A549 (cell line): ENCODE data around the gene CABP5. TPM values are rescaled to one million over a fixed set of nuclear protein-coding genes. Genes with fewer than 3 reads are reported as not detected.

Experiments used
- ATAC-seq, 2 experiments: fragments of 200-7000 bp in 1 of 2; fragments of >200 bp in 1 of 2; cut with Nextera tagmentation in 1 of 2; cut with Tn5 transposase in 1 of 2; 3 replicates each; pipeline versions ENCODE4 v1.8.0 to v1.9.1; 2018 to 2020; ENCODE audit warnings: mild to moderate bottlenecking in 1 of 2, moderate library complexity in 1 of 2
- CTCF ChIA-PET: fragments of 300-600 bp; sonication (Branson Sonifier 250); formaldehyde crosslinking; extraction: SDS; loops from one replicate; lab custom pipeline; 2021; ENCODE audit warnings: antibody characterized with exemption, inconsistent platforms; lab: Yijun Ruan, JAX
- POLR2A ChIA-PET: fragments of 350-600 bp; formaldehyde crosslinking; extraction: SDS; loops from one replicate; lab custom pipeline; 2021; ENCODE audit warnings: antibody characterized with exemption, inconsistent platforms; lab: Yijun Ruan, JAX
- DNase-seq, 2 experiments: peaks; one replicate each; pipeline versions ENCODE4 v3.0.0 to v3.0.0-alpha.2; 2011 to 2016; ENCODE audit warnings: low read depth in 1 of 2, low spot score in 1 of 2
- FAIRE-seq: peaks from 2 replicates; lab custom pipeline; 2011; peaks lifted over from hg19 to GRCh38; lab: Jason Lieb, UNC
- H3K27ac ChIP-seq, 2 experiments: fragments of >200 bp; sonication (Bioruptor Twin); formaldehyde crosslinking; 3 replicates each; pipeline ENCODE4 v1.5.1; 2016 to 2017
- H3K4me1 ChIP-seq: fragments of >200 bp; sonication (Bioruptor Twin); formaldehyde crosslinking; 3 replicates; pipeline ENCODE4 v1.6.1; 2016
- H3K4me2 ChIP-seq: fragments of >200 bp; sonication (Bioruptor Twin); formaldehyde crosslinking; 3 replicates; pipeline ENCODE4 v1.6.1; 2016
- H3K4me3 ChIP-seq: fragments of >200 bp; sonication (Bioruptor Twin); formaldehyde crosslinking; 3 replicates; pipeline ENCODE4 v1.5.1; 2016
- H3K9me3 ChIP-seq: fragments of >200 bp; sonication (Bioruptor Twin); formaldehyde crosslinking; 3 replicates; pipeline ENCODE4 v1.6.1; 2016
- BHLHE40 ChIP-seq: IDR thresholded peaks from 2 replicates; pipeline ENCODE4 v1.6.1; 2012; ENCODE audit warnings: low read depth, low read length, inconsistent platforms
- CHD2 ChIP-seq: fragments of 150-350 bp; IDR thresholded peaks from 2 replicates; pipeline ENCODE4 v1.6.1; 2014; ENCODE audit warnings: low read length; ENCODE audit not compliant: partially characterized antibody
- CHD4 ChIP-seq: fragments of 200-600 bp; sonication (generic); IDR thresholded peaks from 2 replicates; pipeline ENCODE4 v1.6.1; 2016; ENCODE audit warnings: antibody characterized with exemption, mild to moderate bottlenecking, borderline replicate concordance
- EP300 ChIP-seq, 2 experiments: fragments of >200 bp; sonication (Bioruptor Twin); formaldehyde crosslinking; IDR thresholded peaks; 2 replicates in 1 of 2; 3 replicates in 1 of 2; pipeline ENCODE4 v1.6.1; 2016 to 2017
- FOXS1 ChIP-seq: fragments of 250-450 bp; sonication (Bioruptor Pico); IDR thresholded peaks from 2 replicates; pipeline ENCODE4 v1.5.0; 2020; ENCODE audit warnings: mild to moderate bottlenecking, moderate library complexity
- GATA3 ChIP-seq: IDR thresholded peaks from 2 replicates; pipeline ENCODE4 v1.6.1; 2012; ENCODE audit warnings: borderline replicate concordance
- HDAC2 ChIP-seq: fragments of 200-600 bp; sonication (generic); IDR thresholded peaks from 2 replicates; pipeline ENCODE4 v1.6.1; 2016
- HEYL ChIP-seq: fragments of 250-450 bp; sonication (Bioruptor Pico); IDR thresholded peaks from 2 replicates; pipeline ENCODE4 v1.8.0; 2021; ENCODE audit warnings: mild to moderate bottlenecking, moderate library complexity
- HOXA7 ChIP-seq: fragments of 250-450 bp; sonication (Bioruptor Pico); IDR thresholded peaks from 2 replicates; pipeline ENCODE4 v1.5.0; 2020; ENCODE audit warnings: mild to moderate bottlenecking, moderate library complexity
- HOXB13 ChIP-seq: fragments of 250-450 bp; sonication (Bioruptor Pico); IDR thresholded peaks from 2 replicates; pipeline ENCODE4 v1.5.0; 2020; ENCODE audit warnings: low read depth, mild to moderate bottlenecking, moderate library complexity
- HOXB5 ChIP-seq: fragments of 250-450 bp; sonication (Bioruptor Pico); IDR thresholded peaks from 2 replicates; pipeline ENCODE4 v1.5.0; 2020; ENCODE audit warnings: mild to moderate bottlenecking, moderate library complexity
- JUNB ChIP-seq: fragments of >200 bp; sonication (Bioruptor Twin); formaldehyde crosslinking; IDR thresholded peaks from 2 replicates; pipeline ENCODE4 v1.6.1; 2016
- RAD21 ChIP-seq, 2 experiments: fragments of >200 bp in 1 of 2; sonication (Bioruptor Twin) in 1 of 2; formaldehyde crosslinking in 1 of 2; IDR thresholded peaks in 1 of 2; conservative IDR thresholded peaks in 1 of 2; 2 replicates in 1 of 2; 3 replicates in 1 of 2; pipeline ENCODE4 v1.6.1; 2012 to 2018; ENCODE audit warnings: inconsistent platforms in 1 of 2
- RFX5 ChIP-seq: fragments of 450-650 bp; IDR thresholded peaks from 2 replicates; pipeline ENCODE4 v1.7.1; 2014; ENCODE audit warnings: antibody characterized with exemption, mild to moderate bottlenecking, moderate library complexity
- SREBF2 ChIP-seq: fragments of 450-650 bp; IDR thresholded peaks from 2 replicates; pipeline ENCODE4 v1.6.1; 2014; ENCODE audit warnings: mild to moderate bottlenecking, moderate library complexity
- TFCP2L1 ChIP-seq: fragments of 250-450 bp; sonication (Bioruptor Pico); IDR thresholded peaks from 2 replicates; pipeline ENCODE4 v1.5.0; 2021; ENCODE audit warnings: mild to moderate bottlenecking
- TP53 ChIP-seq: fragments of 250-450 bp; sonication (Bioruptor Pico); IDR thresholded peaks from 2 replicates; pipeline ENCODE4 v1.5.0; 2021; ENCODE audit warnings: mild to moderate bottlenecking, moderate library complexity
- ZFP36 ChIP-seq: fragments of 450-650 bp; IDR thresholded peaks from 2 replicates; pipeline ENCODE4 v1.6.1; 2014; ENCODE audit warnings: borderline replicate concordance; ENCODE audit not compliant: partially characterized antibody
- ZSCAN20 ChIP-seq: fragments of 250-450 bp; sonication (Bioruptor Pico); IDR thresholded peaks from 2 replicates; pipeline ENCODE4 v1.8.0; 2022; ENCODE audit warnings: mild to moderate bottlenecking, moderate library complexity
- WGBS: methylation state at CpG from one replicate; pipeline ENCODE4 v1.1.6; 2017; ENCODE audit errors: missing lambda C conversion rate; 5-methylcytosine and 5-hydroxymethylcytosine counted together
- polyA plus RNA-seq, 4 experiments: library from polyadenylated mRNA; depleted of rRNA in 3 of 4; stranded (reverse); fragments of >200 nt; fragmentation: RNase III in 1 of 4; extraction: RNeasy Plus Mini Kit Qiagen cat#74134 plus additional on column Dnase treatment in 1 of 4; gene quantifications; 2 replicates in 3 of 4; 3 replicates in 1 of 4; pipeline ENCODE4 v1.2.3, GENCODE V29; 2011 to 2017
- TF ChIP-seq, protein P1 (sequence below): fragments of 450-650 bp; IDR thresholded peaks from 2 replicates; pipeline ENCODE4 v1.6.1; 2014; ENCODE audit warnings: antibody characterized with exemption
- TF ChIP-seq, protein P2 (sequence below): fragments of 150-350 bp; IDR thresholded peaks from 2 replicates; pipeline ENCODE4 v1.6.1; 2014; ENCODE audit warnings: low read depth, mild to moderate bottlenecking, low read length
- TF ChIP-seq, protein P3 (sequence below): fragments of >200 bp; sonication (Bioruptor Twin); formaldehyde crosslinking; IDR thresholded peaks from 3 replicates; pipeline ENCODE4 v1.5.1; 2016

CABP5 gene
- polyA plus RNA-seq, 2 of the 4 experiments (the other 2 are of a cell fraction): not detected

DNA sequence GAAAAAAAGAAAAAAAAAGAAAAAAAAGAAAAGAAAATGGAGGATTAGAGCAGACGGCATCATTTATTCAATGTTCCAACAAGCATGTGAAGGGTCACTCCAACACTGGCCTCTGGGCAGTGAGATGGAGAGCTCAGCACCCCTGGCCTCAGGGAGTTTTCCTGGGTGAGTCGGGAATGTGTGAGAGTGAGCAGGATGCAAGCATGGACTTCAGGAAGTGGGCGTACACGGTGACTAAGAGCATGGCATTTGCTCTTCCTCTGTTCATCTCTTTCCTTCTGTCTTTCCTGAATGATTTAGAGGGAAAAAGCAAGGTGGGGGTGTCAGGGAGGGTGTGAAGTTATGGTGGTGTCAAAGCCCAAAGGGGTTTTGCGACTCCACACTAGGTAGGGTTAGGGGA, 682 bp upstream of the CABP5 start (continued):
- TF ChIP-seq, protein P1, sequence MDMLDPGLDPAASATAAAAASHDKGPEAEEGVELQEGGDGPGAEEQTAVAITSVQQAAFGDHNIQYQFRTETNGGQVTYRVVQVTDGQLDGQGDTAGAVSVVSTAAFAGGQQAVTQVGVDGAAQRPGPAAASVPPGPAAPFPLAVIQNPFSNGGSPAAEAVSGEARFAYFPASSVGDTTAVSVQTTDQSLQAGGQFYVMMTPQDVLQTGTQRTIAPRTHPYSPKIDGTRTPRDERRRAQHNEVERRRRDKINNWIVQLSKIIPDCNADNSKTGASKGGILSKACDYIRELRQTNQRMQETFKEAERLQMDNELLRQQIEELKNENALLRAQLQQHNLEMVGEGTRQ: no peak

DNA sequence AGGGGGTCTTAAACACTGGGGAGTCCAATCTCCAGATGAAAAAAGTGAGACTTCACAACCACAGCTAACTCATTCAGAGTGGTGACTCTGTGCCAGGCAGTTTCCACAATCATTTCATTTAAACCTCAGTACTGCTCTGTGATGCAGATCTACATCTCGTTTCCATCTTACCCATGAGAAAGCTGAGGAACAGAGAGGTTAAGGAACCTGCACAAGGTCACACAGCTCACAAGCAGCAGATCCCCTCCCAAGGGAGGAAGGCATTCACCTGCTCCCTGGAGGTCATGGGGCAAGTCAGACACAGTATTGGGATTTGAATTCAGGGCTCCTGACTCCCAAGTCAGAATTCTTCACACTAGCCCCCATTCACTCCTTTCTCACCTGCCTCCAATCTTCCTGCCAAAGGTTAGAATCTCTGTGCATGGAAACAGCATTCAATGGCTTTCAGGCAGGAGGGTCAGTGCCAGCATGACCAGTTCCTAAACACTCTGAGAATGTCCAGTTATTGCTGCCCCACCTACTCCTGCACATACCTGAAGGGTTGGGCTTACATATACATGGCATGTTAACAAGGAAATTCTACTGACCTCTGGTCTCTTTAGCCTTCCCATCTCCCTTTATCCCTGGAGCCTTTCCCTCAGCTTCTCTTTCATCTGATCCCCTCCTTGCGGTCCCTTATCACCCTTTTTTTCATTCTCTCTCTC, 1.9 kb downstream of the CABP5 start:
- POLR2A ChIA-PET: no interaction called here
- DNase-seq (no peak), ATAC-seq (peak in 1 of 2 experiments; percentile 31; a peak in 1 of 6 replicates)
- no peak for TF ChIP-seq HOXB13 (CRISPR knock-in tag)
- TF ChIP-seq EP300 (IDR thresholded peaks at IDR 0.05): no peak
- TF ChIP-seq, protein P2, sequence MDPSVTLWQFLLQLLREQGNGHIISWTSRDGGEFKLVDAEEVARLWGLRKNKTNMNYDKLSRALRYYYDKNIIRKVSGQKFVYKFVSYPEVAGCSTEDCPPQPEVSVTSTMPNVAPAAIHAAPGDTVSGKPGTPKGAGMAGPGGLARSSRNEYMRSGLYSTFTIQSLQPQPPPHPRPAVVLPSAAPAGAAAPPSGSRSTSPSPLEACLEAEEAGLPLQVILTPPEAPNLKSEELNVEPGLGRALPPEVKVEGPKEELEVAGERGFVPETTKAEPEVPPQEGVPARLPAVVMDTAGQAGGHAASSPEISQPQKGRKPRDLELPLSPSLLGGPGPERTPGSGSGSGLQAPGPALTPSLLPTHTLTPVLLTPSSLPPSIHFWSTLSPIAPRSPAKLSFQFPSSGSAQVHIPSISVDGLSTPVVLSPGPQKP: no peak
- TF ChIP-seq FOXS1: no peak
- TF ChIP-seq CHD4: no peak
- TF ChIP-seq ZFP36: peak; percentile 47
- no peak for TF ChIP-seq ZSCAN20
- TF ChIP-seq, all 56 proteins: peak for 1
- no peak overlapping the region for H3K4me3 ChIP-seq
- no peak overlapping the region for H3K27ac ChIP-seq
- FAIRE-seq: no peak
- H3K4me2 ChIP-seq: no peak overlapping the region
- 31% methylated on average over 2 of the region's 2 CpGs for WGBS
- peaks cover 35% of the 10 kb centered on the region for H3K9me3 ChIP-seq
- no peaks in the 10 kb centered on the region for H3K4me1 ChIP-seq
- CTCF ChIA-PET: interaction anchor here (1.2 kb wide), 1 partner anchor 78 kb away, joined by 4 read pairs; no protein-coding TSS in a partner anchor

DNA sequence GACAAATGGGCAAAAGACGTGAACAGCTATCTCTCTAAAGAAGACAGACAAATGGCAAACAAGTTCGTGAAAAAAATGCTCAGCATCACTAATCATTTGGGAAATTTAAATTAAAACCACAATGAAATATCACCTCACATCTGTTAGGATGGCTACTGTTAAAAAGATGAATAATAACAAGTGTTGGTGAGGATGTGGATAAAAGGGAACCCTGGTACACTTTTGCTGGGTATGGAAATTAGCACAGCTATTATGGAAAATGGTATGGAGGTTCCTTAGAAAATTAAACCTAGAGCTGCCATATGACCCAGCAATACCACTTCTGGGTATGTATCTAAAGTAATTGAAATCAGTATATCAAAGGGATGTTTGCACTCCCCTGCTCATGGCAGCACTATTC, 7.1 kb downstream of the CABP5 start:
- 3% methylated on average over 2 of the region's 2 CpGs for WGBS
- CTCF ChIA-PET: no interaction called here

More for the DNA sequence above, 7.1 kb downstream of the CABP5 start:
- no peak overlapping the region for H3K27ac ChIP-seq
- DNase-seq (no peak), ATAC-seq (no peak), FAIRE-seq (peak; percentile 63)
- POLR2A ChIA-PET: no interaction called here
- no peak overlapping the region for H3K4me3 ChIP-seq
- peaks cover 23% of the 10 kb centered on the region for H3K9me3 ChIP-seq
- no peak overlapping the region for H3K4me2 ChIP-seq
- no peak for TF ChIP-seq HDAC2
- no peak for TF ChIP-seq GATA3
- TF ChIP-seq, protein P3, sequence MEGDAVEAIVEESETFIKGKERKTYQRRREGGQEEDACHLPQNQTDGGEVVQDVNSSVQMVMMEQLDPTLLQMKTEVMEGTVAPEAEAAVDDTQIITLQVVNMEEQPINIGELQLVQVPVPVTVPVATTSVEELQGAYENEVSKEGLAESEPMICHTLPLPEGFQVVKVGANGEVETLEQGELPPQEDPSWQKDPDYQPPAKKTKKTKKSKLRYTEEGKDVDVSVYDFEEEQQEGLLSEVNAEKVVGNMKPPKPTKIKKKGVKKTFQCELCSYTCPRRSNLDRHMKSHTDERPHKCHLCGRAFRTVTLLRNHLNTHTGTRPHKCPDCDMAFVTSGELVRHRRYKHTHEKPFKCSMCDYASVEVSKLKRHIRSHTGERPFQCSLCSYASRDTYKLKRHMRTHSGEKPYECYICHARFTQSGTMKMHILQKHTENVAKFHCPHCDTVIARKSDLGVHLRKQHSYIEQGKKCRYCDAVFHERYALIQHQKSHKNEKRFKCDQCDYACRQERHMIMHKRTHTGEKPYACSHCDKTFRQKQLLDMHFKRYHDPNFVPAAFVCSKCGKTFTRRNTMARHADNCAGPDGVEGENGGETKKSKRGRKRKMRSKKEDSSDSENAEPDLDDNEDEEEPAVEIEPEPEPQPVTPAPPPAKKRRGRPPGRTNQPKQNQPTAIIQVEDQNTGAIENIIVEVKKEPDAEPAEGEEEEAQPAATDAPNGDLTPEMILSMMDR: no peak
- TF ChIP-seq RFX5: no peak
- TF ChIP-seq HOXB5 (CRISPR knock-in tag): no peak
- TF ChIP-seq, protein P1: no peak
- TF ChIP-seq FOXS1: no peak
- no peak for TF ChIP-seq SREBF2
- no peak for TF ChIP-seq TP53 (CRISPR knock-in tag)
- no peak for TF ChIP-seq ZSCAN20
- no peak for TF ChIP-seq TFCP2L1 (CRISPR knock-in tag)
- no peak for TF ChIP-seq CHD2
- no peak for TF ChIP-seq BHLHE40
- TF ChIP-seq JUNB: no peak
- TF ChIP-seq HOXA7 (CRISPR knock-in tag): no peak
- TF ChIP-seq RAD21 (conservative IDR thresholded peaks at IDR 0.05 in 1 of 2, IDR thresholded peaks at IDR 0.05 in 1 of 2): no peak
- TF ChIP-seq HEYL: no peak
- no peaks in the 10 kb centered on the region for H3K4me1 ChIP-seq
